Naive thymus-derived CD4-positive, alpha-beta T cell (primary cell): ENCODE results near the gene HEMK1. TPM values are rescaled to one million over a fixed set of nuclear protein-coding genes. Genes with fewer than 3 reads are reported as not detected.

Experiments
- ATAC-seq: fragments of 150-1000 bp; cut with Tn5 transposase; 2 replicates; pipeline ENCODE4 v1.10.0; 2021; ENCODE audit warnings: mild to moderate bottlenecking, moderate library complexity
- CTCF ChIA-PET: fragments of 350-600 bp; sonication (Branson Sonifier 250); formaldehyde crosslinking; loops from one replicate; lab custom pipeline; 2021; ENCODE audit warnings: antibody characterized with exemption; lab: Charles Lee
- POLR2A ChIA-PET: fragments of 350-600 bp; sonication (Branson Sonifier 250); formaldehyde crosslinking; loops from one replicate; lab custom pipeline; 2021; ENCODE audit warnings: antibody characterized with exemption, inconsistent platforms; lab: Charles Lee
- DNase-seq, 9 donors: peaks; one replicate each; pipeline versions ENCODE4 v3.0.0 to v3.0.0-alpha.2; 2020 to 2022; ENCODE audit warnings: mixed read lengths in 1 of 9
- H3K27ac ChIP-seq: one replicate; pipeline ENCODE4 v1.7.0; 2013; ENCODE audit warnings: mild to moderate bottlenecking, low read depth, low read length, moderate library complexity
- H3K27me3 ChIP-seq, 2 donors: one replicate each; pipeline ENCODE4 v1.7.0; 2013; ENCODE audit warnings: low read length in 2 of 2, mild to moderate bottlenecking in 2 of 2, moderate library complexity in 2 of 2; ENCODE audit not compliant: control insufficient read depth in 2 of 2, insufficient read depth in 2 of 2
- H3K36me3 ChIP-seq, 3 experiments: 1 replicate in 2 of 3; 2 replicates in 1 of 3; pipeline ENCODE4 v1.7.0; 2013; ENCODE audit warnings: low read length in 3 of 3, mild to moderate bottlenecking in 3 of 3, moderate library complexity in 1 of 3; ENCODE audit not compliant: insufficient read depth in 3 of 3, control insufficient read depth in 2 of 3
- H3K4me1 ChIP-seq, 2 donors: one replicate each; pipeline ENCODE4 v1.7.0; 2013; ENCODE audit warnings: low read length in 2 of 2, mild to moderate bottlenecking in 2 of 2, moderate library complexity in 1 of 2; ENCODE audit not compliant: control insufficient read depth in 2 of 2, insufficient read depth in 2 of 2
- H3K4me3 ChIP-seq: 2 replicates; pipeline ENCODE4 v1.7.0; 2013; ENCODE audit warnings: mild to moderate bottlenecking, low read length
- H3K9me3 ChIP-seq, 3 experiments: 1 replicate in 2 of 3; 2 replicates in 1 of 3; pipeline ENCODE4 v1.7.0; 2013; ENCODE audit warnings: low read length in 3 of 3; ENCODE audit not compliant: control insufficient read depth in 2 of 3
- H3K27ac Mint-ChIP-seq, 9 donors: one replicate each; pipeline ENCODE4 v1.8.0; 2020 to 2022; ENCODE audit warnings: mixed read lengths in 9 of 9, mild to moderate bottlenecking in 8 of 9, moderate library complexity in 5 of 9, inconsistent platforms in 2 of 9
- H3K27me3 Mint-ChIP-seq, 5 donors: one replicate each; pipeline ENCODE4 v1.8.0; 2021 to 2022; ENCODE audit warnings: mixed read lengths in 5 of 5, mild to moderate bottlenecking in 1 of 5
- H3K36me3 Mint-ChIP-seq, 5 donors: one replicate each; pipeline ENCODE4 v1.8.0; 2020 to 2022; ENCODE audit warnings: mixed read lengths in 5 of 5, mild to moderate bottlenecking in 3 of 5, inconsistent platforms in 1 of 5
- H3K4me1 Mint-ChIP-seq, 7 donors: one replicate each; pipeline ENCODE4 v1.8.0; 2020 to 2022; ENCODE audit warnings: mixed read lengths in 7 of 7, mild to moderate bottlenecking in 3 of 7, inconsistent platforms in 1 of 7
- H3K4me3 Mint-ChIP-seq, 10 donors: one replicate each; pipeline ENCODE4 v1.8.0; 2020 to 2022; ENCODE audit warnings: mild to moderate bottlenecking in 10 of 10, mixed read lengths in 10 of 10, moderate library complexity in 6 of 10, inconsistent platforms in 2 of 10
- H3K9me3 Mint-ChIP-seq, 11 donors: one replicate each; pipeline ENCODE4 v1.8.0; 2020 to 2022; ENCODE audit warnings: mixed read lengths in 11 of 11, mild to moderate bottlenecking in 4 of 11, inconsistent platforms in 1 of 11, moderate library complexity in 1 of 11
- intact Hi-C, 2 donors: fragments of 100-400 bp; cut with micrococcal nuclease; formaldehyde crosslinking; loops; one replicate each; pipeline ENCODE4 v1.15.1; 2023
- polyA plus RNA-seq, 2 donors: library from polyadenylated mRNA; unstranded; fragments of 300-500 nt; fragmentation: Illumina TruSeq; gene quantifications; one replicate each; pipeline ENCODE4 v1.2.3, GENCODE V29; 2021
- total RNA-seq, 6 experiments: library from RNA in 5 of 6; stranded (reverse) in 5 of 6; gene quantifications; 1 replicate in 5 of 6; 2 replicates in 1 of 6; pipeline ENCODE4 v1.2.3 and lab custom pipeline; 2021 to 2026

Gene HEMK1
- total and polyA plus RNA-seq, 7 experiments from 2014 or later = 32.1 to 71.1 (median 40.1) TPM

GRCh38 chr3:50564321-50564720 is 5.0 kb upstream of the HEMK1 start:
- H3K9me3 ChIP-seq = no peaks in the 10 kb centered on the region
- peaks cover 13 to 42% (median 23%) of the 10 kb centered on the region in 7 donors for H3K4me1 Mint-ChIP-seq
- H3K4me3 Mint-ChIP-seq = peak overlapping the region in 2 of 10 donors; percentile 4 to 13
- intact Hi-C loops = loop anchor here in 1 of 2 donors (10.0 kb wide), 2 partner anchors 370 to 890 kb away; partner anchors contain the start of genes APEH and GNAT1
- DNase-seq = no peak
- H3K36me3 ChIP-seq = no peaks in the 10 kb centered on the region
- no peak for ATAC-seq
- H3K4me1 ChIP-seq = peaks cover 14 to 21% of the 10 kb centered on the region in 2 donors
- ChIA-PET POLR2A (interaction anchor here (21.2 kb wide), 1 partner anchor 44 kb away, joined by 730 read pairs; the partner anchor contains the start of genes CISH and MAPKAPK3), CTCF (interaction anchor here (20.2 kb wide), 1 partner anchor 46 kb away, joined by 578 read pairs; the partner anchor contains the start of genes CISH and MAPKAPK3)
- H3K27me3 ChIP-seq = no peaks in the 10 kb centered on the region
- H3K4me3 ChIP-seq = no peak overlapping the region
- H3K27me3 Mint-ChIP-seq = no peaks in the 10 kb centered on the region
- peak overlapping the region in 4 of 9 donors; percentile 9 to 64 (median 36) for H3K27ac Mint-ChIP-seq
- H3K9me3 Mint-ChIP-seq = no peaks in the 10 kb centered on the region
- H3K36me3 Mint-ChIP-seq = peaks cover 0 to 12% (median 0%) of the 10 kb centered on the region in 5 donors
- no peak overlapping the region for H3K27ac ChIP-seq

- no peaks in the 10 kb centered on the region for H3K27me3 Mint-ChIP-seq
- ChIA-PET POLR2A (interaction anchor here (0.6 to 21.2 kb wide), 13 partner anchors 14 to 1090 kb away, joined by 3 to 730 read pairs (median 5); partner anchors contain the start of genes CISH, MANF, MAPKAPK3 and RASSF1), CTCF (interaction anchor here (1.0 to 20.2 kb wide), 5 partner anchors 10 to 86 kb away, joined by 3 to 578 read pairs (median 9); partner anchors contain the start of genes CISH and MAPKAPK3)
- intact Hi-C loops = loop anchor here (1.0 to 10.0 kb wide), 10 partner anchors 64 to 935 kb away; partner anchors contain the start of genes GNAI2 (in 2 of the 2), APEH (in 1 of the 2), CACNA2D2 (in 1 of the 2) and DCAF1 (in 1 of the 2)
- Histone ChIP-seq H3K4me1 (peaks cover 27 to 35% of the 10 kb centered on the region in 2 donors), H3K27me3 (no peaks in the 10 kb centered on the region), H3K27ac (peak overlapping the region; percentile 84), H3K9me3 (no peaks in the 10 kb centered on the region), H3K36me3 (no peaks in the 10 kb centered on the region), H3K4me3 (peak overlapping the region; percentile 97)
- peaks cover 0 to 31% (median 0%) of the 10 kb centered on the region in 5 donors for H3K36me3 Mint-ChIP-seq
- H3K9me3 Mint-ChIP-seq = no peaks in the 10 kb centered on the region
- no peak for ATAC-seq
- H3K27ac Mint-ChIP-seq = peak overlapping the region in 8 of 9 donors; percentile 13 to 70 (median 60)
- no peak for DNase-seq
- peak overlapping the region; percentile 65 to 98 (median 87) for H3K4me3 Mint-ChIP-seq
- H3K4me1 Mint-ChIP-seq = peaks cover 21 to 62% (median 49%) of the 10 kb centered on the region in 7 donors
These were observed 2.3 kb upstream of the HEMK1 start for GRCh38 chr3:50567011-50567385.

GRCh38 chr3:50567386-50568167 is 1.7 kb upstream of the HEMK1 start, which contains the start of gene C3orf18:
TSS of gene C3orf18 (minus strand) at chr3:50567747. CDS start at chr3:50565699, 2,048 bp downstream.
- peak within 1 kb of the TSS; percentile 91 to 98 (median 97) for H3K27ac Mint-ChIP-seq
- Histone ChIP-seq H3K27me3 (no peaks in the 10 kb centered on the region), H3K9me3 (no peaks in the 10 kb centered on the region), H3K4me1 (peaks cover 33 to 41% of the 10 kb centered on the region in 2 donors), H3K36me3 (peaks cover 0 to under 1% (median 0%) of the 10 kb centered on the region in 3 experiments), H3K4me3 (peak within 1 kb of the TSS; percentile 97), H3K27ac (peak within 1 kb of the TSS; percentile 84)
- peaks cover 26 to 68% (median 55%) of the 10 kb centered on the region in 7 donors for H3K4me1 Mint-ChIP-seq
- H3K36me3 Mint-ChIP-seq = peaks cover 0 to 35% (median 0%) of the 10 kb centered on the region in 5 donors
- H3K9me3 Mint-ChIP-seq = no peaks in the 10 kb centered on the region
- DNase-seq (peak; percentile 84 to 96 (median 90)), ATAC-seq (peak; percentile 85)
- peak within 1 kb of the TSS; percentile 86 to 99 (median 96) for H3K4me3 Mint-ChIP-seq
- intact Hi-C loops = loop anchor here (1.0 to 10.0 kb wide), 14 partner anchors 17 to 1489 kb away; partner anchors contain the start of genes GNAI2 (in 2 of the 2), APEH (in 1 of the 2), CACNA2D2 (in 1 of the 2) and CYB561D2 (in 1 of the 2)
- POLR2A ChIA-PET = interaction anchor here (0.6 to 21.2 kb wide), 15 partner anchors 13 to 1090 kb away, joined by 3 to 730 read pairs (median 5); partner anchors contain the start of genes CISH, CYB561D2, MANF and MAPKAPK3
- CTCF ChIA-PET = interaction anchor here (0.7 to 20.2 kb wide), 8 partner anchors 9 to 405 kb away, joined by 3 to 578 read pairs (median 7); partner anchors contain the start of genes CISH and MAPKAPK3
- H3K27me3 Mint-ChIP-seq = no peaks in the 10 kb centered on the region

GRCh38 chr3:50570508-50571279 is 1.4 kb downstream of the HEMK1 start:
- H3K27ac ChIP-seq = peak overlapping the region; percentile 84
- H3K36me3 ChIP-seq = peaks cover 0 to 3% (median 0%) of the 10 kb centered on the region in 3 experiments
- no peaks in the 10 kb centered on the region for H3K27me3 ChIP-seq
- intact Hi-C loops = loop anchor here in 1 of 2 donors (5.0 kb wide), 2 partner anchors 107 to 402 kb away; no protein-coding TSS in a partner anchor
- H3K4me1 ChIP-seq = peaks cover 64 to 72% of the 10 kb centered on the region in 2 donors
- DNase-seq (no peak), ATAC-seq (no peak)
- Mint-ChIP-seq H3K4me3 (peak overlapping the region; percentile 86 to 99 (median 96)), H3K27ac (peak overlapping the region; percentile 88 to 98 (median 92)), H3K27me3 (no peaks in the 10 kb centered on the region), H3K4me1 (peaks cover 29 to 82% (median 75%) of the 10 kb centered on the region in 7 donors), H3K9me3 (no peaks in the 10 kb centered on the region), H3K36me3 (peaks cover 0 to 31% (median 0%) of the 10 kb centered on the region in 5 donors)
- ChIA-PET POLR2A (interaction anchor here (1.1 to 21.2 kb wide), 7 partner anchors 10 to 234 kb away, joined by 3 to 730 read pairs (median 18); partner anchors contain the start of genes CISH, CYB561D2, MAPKAPK3 and NPRL2), CTCF (interaction anchor here (0.6 to 20.2 kb wide), 10 partner anchors 11 to 928 kb away, joined by 3 to 578 read pairs (median 8); partner anchors contain the start of genes CISH and MAPKAPK3)
- no peak overlapping the region for H3K4me3 ChIP-seq
- no peaks in the 10 kb centered on the region for H3K9me3 ChIP-seq

- intact Hi-C loops = loop anchor here in 1 of 2 donors (5.0 kb wide), 2 partner anchors 106 to 401 kb away; no protein-coding TSS in a partner anchor
- Histone ChIP-seq H3K4me3 (no peak overlapping the region), H3K9me3 (no peaks in the 10 kb centered on the region), H3K36me3 (peaks cover 0 to 3% (median 0%) of the 10 kb centered on the region in 3 experiments), H3K27me3 (no peaks in the 10 kb centered on the region), H3K4me1 (peaks cover 69 to 77% of the 10 kb centered on the region in 2 donors), H3K27ac (no peak overlapping the region)
- Mint-ChIP-seq H3K4me1 (peaks cover 25 to 83% (median 72%) of the 10 kb centered on the region in 7 donors), H3K9me3 (no peaks in the 10 kb centered on the region), H3K36me3 (peaks cover 0 to 38% (median 0%) of the 10 kb centered on the region in 5 donors), H3K27me3 (no peaks in the 10 kb centered on the region), H3K4me3 (peak overlapping the region in 7 of 10 donors; percentile 5 to 99 (median 75)), H3K27ac (peak overlapping the region in 4 of 9 donors; percentile 91 to 98 (median 93))
- ChIA-PET POLR2A (interaction anchor here (1.0 to 21.2 kb wide), 6 partner anchors 9 to 221 kb away, joined by 3 to 730 read pairs (median 12); partner anchors contain the start of genes CISH, CYB561D2, MAPKAPK3 and NPRL2), CTCF (interaction anchor here (1.7 to 20.2 kb wide), 7 partner anchors 10 to 102 kb away, joined by 5 to 578 read pairs (median 15); partner anchors contain the start of genes CISH and MAPKAPK3)
- ATAC-seq (no peak), DNase-seq (no peak)
These were observed 2.2 kb downstream of the HEMK1 start for GRCh38 chr3:50571486-50571885.
